Glomerular visceral epithelial cell (primary cell): ENCODE measurements around the gene CABLES2.
"Not testable (repeated sequence)": the region's sequence is repeated elsewhere in the genome, so short reads cannot be mapped to it uniquely, and the experiment has no call there.

ENCODE experiments used
- DNase-seq: peaks from one replicate; pipeline ENCODE4 v3.0.0-alpha.2; 2016; ENCODE audit errors: extremely low spot score

CABLES2 gene

DNA sequence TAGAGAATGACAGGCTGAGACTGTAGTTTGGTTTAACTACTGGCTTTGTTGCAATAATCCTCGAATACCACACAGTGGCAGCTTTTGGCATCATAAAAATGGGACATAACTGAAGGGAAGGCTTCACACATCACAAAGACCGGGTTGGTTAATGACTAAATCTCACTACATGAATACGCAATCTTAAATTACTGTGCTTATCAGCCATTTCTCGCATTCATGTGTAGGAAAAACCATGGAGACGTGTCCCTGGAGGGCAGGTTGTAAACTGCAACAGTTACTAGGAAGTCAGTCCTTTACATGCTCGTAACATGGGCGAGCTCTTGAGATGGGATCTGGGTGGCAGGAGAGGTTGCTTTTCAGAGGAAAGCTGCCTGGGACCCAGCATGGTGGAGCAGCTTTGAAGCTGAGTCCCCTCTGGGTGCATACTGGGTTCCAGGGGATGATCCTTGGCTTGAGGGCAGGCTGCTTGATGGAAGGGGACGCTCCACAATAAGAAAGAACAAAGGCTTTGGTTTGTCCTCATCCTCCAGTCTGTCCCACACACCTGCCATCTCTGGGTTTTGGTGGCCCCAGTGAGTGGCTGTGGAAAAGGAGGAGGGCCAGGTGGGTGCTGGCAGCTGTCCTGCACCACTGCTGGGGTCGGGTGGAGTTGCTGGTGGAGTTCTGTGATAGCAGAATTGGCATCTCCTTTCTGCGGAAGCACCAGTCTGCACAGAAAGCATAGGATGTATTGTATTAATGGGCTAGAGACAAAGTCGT, 18.1 kb downstream of the CABLES2 start:
- DNase-seq: no peak

DNA sequence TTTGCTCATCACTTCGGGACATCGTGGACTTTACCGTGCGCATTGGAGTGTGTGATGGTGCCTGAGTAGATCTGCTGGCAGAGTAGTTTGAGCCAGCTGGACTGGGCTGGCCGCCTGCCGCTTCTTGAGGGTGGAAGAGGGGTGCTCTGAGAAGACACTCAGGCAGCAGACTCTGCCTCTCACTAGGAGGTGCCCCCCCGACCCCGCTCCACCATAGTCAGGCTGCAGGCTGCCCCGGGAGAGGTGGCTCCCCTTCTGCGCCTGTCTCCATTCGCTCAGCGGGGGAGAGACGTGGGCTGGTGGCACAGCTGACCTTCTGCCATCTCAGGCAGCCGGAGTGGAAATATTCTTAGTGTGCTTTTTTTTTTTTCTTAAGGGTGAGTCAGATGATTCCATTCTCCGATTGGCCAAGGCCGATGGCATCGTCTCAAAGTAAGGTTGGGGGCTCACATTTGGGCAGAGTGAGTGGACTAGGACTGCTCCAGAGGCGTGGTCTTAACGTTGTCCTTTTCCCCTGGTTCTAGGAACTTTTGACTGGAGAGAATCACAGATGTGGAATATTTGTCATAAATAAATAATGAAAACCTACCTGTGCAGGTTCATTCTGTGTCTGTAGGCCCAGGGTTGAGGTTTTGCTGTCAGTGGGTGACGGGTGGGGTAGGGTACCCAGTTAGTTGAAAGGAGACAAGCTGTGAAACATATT, 19.0 kb downstream of the CABLES2 start:
- DNase-seq: no peak

- DNase-seq: no peak
These were observed 19.7 kb downstream of the CABLES2 start for GRCh38 chr20:62387219-62387913.

- peak; percentile 92 for DNase-seq
These were observed 20.5 kb downstream of the CABLES2 start, which contains the start of gene RPS21 for GRCh38 chr20:62386383-62387218. Gene RPS21 (plus strand): TSS chr20:62387103. CDS start chr20:62387339, 236 bp downstream.

GRCh38 chr20:62382306-62383198, 24.5 kb downstream of the CABLES2 start:
- peak; percentile 84 for DNase-seq

DNA sequence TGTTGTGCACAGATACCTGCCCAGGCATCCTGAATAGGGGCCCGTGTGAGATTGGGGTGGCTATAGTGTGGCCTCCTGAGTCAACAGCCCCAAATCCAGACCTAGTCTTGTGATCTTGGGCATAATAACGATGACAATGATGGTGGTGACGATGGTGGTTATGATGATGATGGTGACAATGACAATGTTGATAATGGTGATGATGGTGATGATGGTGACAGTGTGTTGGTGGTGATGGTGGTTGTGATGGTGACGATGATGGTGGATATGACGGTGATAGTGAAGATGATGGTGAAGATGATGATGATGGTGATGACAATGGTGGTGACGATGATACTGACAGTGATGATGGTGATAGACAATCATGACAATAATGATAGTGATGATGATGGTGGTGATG, 25.2 kb downstream of the CABLES2 start:
- no peak for DNase-seq

GRCh38 chr20:62381202-62381797, 25.8 kb downstream of the CABLES2 start:
- peak; percentile 75 for DNase-seq

- peak; percentile 62 for DNase-seq
These were observed 28.9 kb downstream of the CABLES2 start for GRCh38 chr20:62378215-62378614.

DNA sequence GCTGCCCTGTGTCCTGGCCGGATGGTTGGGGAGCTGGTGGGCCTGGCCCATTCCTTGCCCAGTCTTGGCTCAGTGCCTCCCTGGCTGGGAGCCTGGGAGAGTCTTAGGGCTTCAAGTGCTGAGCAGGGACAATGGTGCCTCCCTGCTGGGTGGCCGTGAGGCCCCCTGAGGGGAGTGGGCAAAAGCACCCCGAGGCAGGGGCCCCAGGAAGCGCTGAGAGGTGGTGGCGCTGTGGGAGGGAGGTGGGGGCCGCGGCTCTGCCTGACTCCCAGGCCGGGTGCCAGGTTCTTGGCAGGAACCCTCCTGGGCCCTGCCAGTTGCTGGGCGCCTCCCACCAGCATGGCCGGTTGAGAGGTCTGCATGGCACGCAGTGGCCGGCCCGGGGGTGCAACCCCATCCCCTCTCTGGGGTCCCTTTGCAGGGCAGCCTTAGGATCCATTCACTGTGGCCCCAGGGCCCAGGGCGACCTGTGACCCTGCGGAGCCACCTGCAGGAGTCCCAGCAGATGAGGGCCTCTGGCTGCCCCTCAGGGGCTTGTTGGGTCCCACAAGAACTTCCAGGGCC, 29.4 kb downstream of the CABLES2 start:
- DNase-seq: no peak

DNA sequence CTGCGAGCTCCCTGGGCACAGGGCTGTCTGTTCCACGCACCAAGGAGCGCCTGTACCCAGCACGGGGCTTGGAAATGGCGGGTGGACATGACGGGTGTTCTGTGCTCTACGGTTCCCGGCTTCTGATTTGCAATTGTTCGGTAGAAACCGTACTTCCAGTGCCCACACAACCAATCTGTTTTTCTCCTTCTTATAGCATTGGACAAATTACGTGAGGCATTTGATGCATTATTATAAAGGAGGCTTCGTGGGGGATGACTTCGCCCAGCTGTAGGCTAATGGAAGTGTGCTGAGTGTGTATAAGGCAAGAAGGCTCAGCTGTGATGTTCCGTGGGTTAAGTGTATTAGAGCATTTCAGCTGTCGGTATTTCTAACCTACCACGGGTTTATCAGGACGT, 30.0 kb downstream of the CABLES2 start:
- no peak for DNase-seq

- peak; percentile 83 for DNase-seq
These were observed 30.7 kb downstream of the CABLES2 start for GRCh38 chr20:62376112-62377063.

GRCh38 chr20:62374331-62375152, 32.5 kb downstream of the CABLES2 start:
- DNase-seq: no peak

DNA sequence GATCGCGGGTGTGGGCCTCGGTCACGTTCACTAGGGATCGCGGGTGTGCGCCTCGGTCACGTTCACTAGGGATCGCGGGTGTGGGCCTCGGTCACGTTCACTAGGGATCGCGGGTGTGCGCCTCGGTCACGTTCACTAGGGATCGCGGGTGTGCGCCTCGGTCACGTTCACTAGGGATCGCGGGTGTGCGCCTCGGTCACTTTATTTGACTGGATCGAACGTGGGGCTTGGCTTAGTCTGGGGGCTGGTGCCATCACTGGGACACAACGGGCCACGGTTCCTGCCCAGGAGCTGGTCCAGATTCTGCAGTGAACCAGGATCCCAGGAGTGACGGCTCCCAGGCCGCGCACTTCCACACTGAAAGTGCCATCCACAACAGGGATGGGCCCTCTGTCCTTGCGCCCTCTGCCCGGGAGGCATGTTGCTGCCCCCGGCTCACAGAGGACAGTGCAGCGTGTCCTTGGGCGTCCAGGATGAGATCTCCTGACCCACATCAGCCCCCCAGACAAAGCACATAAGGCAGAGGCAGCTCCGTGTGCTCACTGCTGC, 33.4 kb downstream of the CABLES2 start:
- DNase-seq: not testable (repeated sequence)

GRCh38 chr20:62372042-62372993, 34.8 kb downstream of the CABLES2 start:
- no peak for DNase-seq

- DNase-seq: no peak
These were observed 35.5 kb downstream of the CABLES2 start for GRCh38 chr20:62371588-62372041.
